ENCODE measurements around the gene WFDC2. TPM values are rescaled to one million over a fixed set of nuclear protein-coding genes. Genes with fewer than 3 reads are reported as not detected.

Gene WFDC2
- total and polyA plus RNA-seq, 2 of the 8 experiments (the other 6 are each of a cell fraction or from before 2014, with no cell fraction given) = 77.9 to 137 TPM

DNA sequence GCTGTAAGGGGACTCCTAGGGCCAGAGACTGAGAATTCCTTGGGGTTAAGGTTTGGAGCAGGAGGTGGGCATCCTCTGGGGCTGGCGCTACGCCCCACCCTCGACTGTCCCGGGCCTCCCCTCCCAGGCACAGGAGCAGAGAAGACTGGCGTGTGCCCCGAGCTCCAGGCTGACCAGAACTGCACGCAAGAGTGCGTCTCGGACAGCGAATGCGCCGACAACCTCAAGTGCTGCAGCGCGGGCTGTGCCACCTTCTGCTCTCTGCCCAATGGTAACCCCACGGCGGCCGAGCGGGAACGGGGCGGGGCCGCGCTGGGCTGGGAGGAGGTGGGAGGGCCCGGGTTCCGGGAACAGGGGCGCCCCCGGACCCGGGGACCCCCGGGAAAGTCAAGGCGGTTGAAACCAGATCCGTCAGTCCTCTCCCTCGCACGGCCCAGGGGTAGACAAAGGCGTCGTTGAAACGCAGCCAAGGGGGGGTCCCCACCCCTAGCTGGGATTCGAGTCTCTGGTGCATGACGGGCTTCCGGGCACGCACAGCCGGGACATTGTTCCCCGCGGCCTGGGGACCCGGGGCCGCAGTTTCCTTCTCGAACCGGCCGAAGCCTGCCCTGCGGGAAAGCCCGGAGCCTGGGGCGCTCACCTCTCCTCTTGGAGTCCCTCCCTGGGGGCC is 844 bp downstream of the WFDC2 start (continued):
- TF ChIP-seq PHF8 (conservative IDR thresholded peaks at IDR 0.05; ENCODE audit: low read depth, low read length) = peak; percentile 49; the same call in 1 of the 2 replicates
- TF ChIP-seq SIN3A (conservative IDR thresholded peaks at IDR 0.05 in 1 of 2, IDR thresholded peaks at IDR 0.05 in 1 of 2; ENCODE audit: low read depth in 1 of 2, low read length in 2 of 2) = no peak; a peak in 1 of 4 replicates
- TF ChIP-seq, protein P1, sequence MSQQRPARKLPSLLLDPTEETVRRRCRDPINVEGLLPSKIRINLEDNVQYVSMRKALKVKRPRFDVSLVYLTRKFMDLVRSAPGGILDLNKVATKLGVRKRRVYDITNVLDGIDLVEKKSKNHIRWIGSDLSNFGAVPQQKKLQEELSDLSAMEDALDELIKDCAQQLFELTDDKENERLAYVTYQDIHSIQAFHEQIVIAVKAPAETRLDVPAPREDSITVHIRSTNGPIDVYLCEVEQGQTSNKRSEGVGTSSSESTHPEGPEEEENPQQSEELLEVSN (IDR thresholded peaks at IDR 0.05) = peak; percentile 20; the same call in 1 of the 2 replicates
- peak; percentile 67 for TF ChIP-seq POLR2AphosphoS5 (IDR thresholded peaks at IDR 0.05; ENCODE audit: low read depth, low read length)
- TF ChIP-seq TAF1 (IDR thresholded peaks at IDR 0.05; ENCODE audit: low read depth, low read length) = peak; percentile 53; the same call in 1 of the 2 replicates
- TF ChIP-seq ASH2L (IDR thresholded peaks at IDR 0.05; ENCODE audit: low read length) = peak; percentile 19
- peak; percentile 80 for TF ChIP-seq KDM4A (IDR thresholded peaks at IDR 0.05; ENCODE audit: low read depth, low read length, severe bottlenecking)
- no peak for TF ChIP-seq BRCA1 (IDR thresholded peaks at IDR 0.05; ENCODE audit: low read depth, low read length)
- TF ChIP-seq, protein P2, sequence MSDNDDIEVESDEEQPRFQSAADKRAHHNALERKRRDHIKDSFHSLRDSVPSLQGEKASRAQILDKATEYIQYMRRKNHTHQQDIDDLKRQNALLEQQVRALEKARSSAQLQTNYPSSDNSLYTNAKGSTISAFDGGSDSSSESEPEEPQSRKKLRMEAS (IDR thresholded peaks at IDR 0.05) = peak; percentile 43; the same call in 1 of the 2 replicates
- TF ChIP-seq, protein P3, sequence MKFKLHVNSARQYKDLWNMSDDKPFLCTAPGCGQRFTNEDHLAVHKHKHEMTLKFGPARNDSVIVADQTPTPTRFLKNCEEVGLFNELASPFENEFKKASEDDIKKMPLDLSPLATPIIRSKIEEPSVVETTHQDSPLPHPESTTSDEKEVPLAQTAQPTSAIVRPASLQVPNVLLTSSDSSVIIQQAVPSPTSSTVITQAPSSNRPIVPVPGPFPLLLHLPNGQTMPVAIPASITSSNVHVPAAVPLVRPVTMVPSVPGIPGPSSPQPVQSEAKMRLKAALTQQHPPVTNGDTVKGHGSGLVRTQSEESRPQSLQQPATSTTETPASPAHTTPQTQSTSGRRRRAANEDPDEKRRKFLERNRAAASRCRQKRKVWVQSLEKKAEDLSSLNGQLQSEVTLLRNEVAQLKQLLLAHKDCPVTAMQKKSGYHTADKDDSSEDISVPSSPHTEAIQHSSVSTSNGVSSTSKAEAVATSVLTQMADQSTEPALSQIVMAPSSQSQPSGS (IDR thresholded peaks at IDR 0.05; ENCODE audit: low read length) = no peak
- TF ChIP-seq CTBP2 (IDR thresholded peaks at IDR 0.05; ENCODE audit: borderline replicate concordance, insufficient read depth, insufficient read length, low read length) = peak; percentile 8

Data from H1 (cell line).